Subcutaneous abdominal adipose tissue (tissue), 5 donors: ENCODE results near the gene SRSF7.
"Not testable (repeated sequence)": the region's sequence is repeated elsewhere in the genome, so short reads cannot be mapped to it uniquely, and the experiment has no call there.

ENCODE experiments used
- H3K27ac ChIP-seq: one replicate; pipeline ENCODE4 v1.7.0; 2013; ENCODE audit warnings: low read depth, mild to moderate bottlenecking, inconsistent platforms, low read length, moderate library complexity
- H3K27me3 ChIP-seq, 5 donors: one replicate each; pipeline ENCODE4 v1.7.0; 2013; ENCODE audit warnings: low read length in 5 of 5, inconsistent platforms in 1 of 5; ENCODE audit not compliant: control insufficient read depth in 5 of 5, insufficient read depth in 4 of 5
- H3K36me3 ChIP-seq, 5 donors: one replicate each; pipeline ENCODE4 v1.7.0; 2013; ENCODE audit warnings: low read length in 5 of 5; ENCODE audit not compliant: control insufficient read depth in 5 of 5, insufficient read depth in 5 of 5
- H3K4me1 ChIP-seq, 5 donors: one replicate each; pipeline ENCODE4 v1.7.0; 2013; ENCODE audit warnings: low read length in 5 of 5, mild to moderate bottlenecking in 3 of 5, moderate library complexity in 1 of 5; ENCODE audit not compliant: control insufficient read depth in 5 of 5, insufficient read depth in 5 of 5
- H3K4me3 ChIP-seq, 5 donors: one replicate each; pipeline ENCODE4 v1.7.0; 2013; ENCODE audit warnings: low read length in 5 of 5, low read depth in 1 of 5
- H3K9ac ChIP-seq, 5 donors: one replicate each; pipeline ENCODE4 v1.7.0; 2013; ENCODE audit warnings: low read length in 5 of 5, mild to moderate bottlenecking in 4 of 5, moderate library complexity in 3 of 5
- H3K9me3 ChIP-seq, 5 donors: one replicate each; pipeline ENCODE4 v1.7.0; 2013; ENCODE audit warnings: low read length in 5 of 5; ENCODE audit not compliant: control insufficient read depth in 5 of 5
- donor health status: healthy.
- donor health status: healthy.
- donor health status: healthy.
- donor health status: healthy.
- donor health status: healthy.

Gene SRSF7

GRCh38 chr2:38720613-38721241 lies 30.4 kb downstream of the SRSF7 start:
- no peak overlapping the region for H3K9ac ChIP-seq
- H3K36me3 ChIP-seq = no peaks in the 10 kb centered on the region
- peak overlapping the region; percentile 27 for H3K27ac ChIP-seq
- no peak overlapping the region for H3K4me3 ChIP-seq
- H3K9me3 ChIP-seq = peaks cover 0 to 2% (median 0%) of the 10 kb centered on the region in 5 donors
- H3K4me1 ChIP-seq = peaks cover 1 to 36% (median 27%) of the 10 kb centered on the region in 5 donors
- no peaks in the 10 kb centered on the region for H3K27me3 ChIP-seq

- Histone ChIP-seq H3K27ac (no peak overlapping the region), H3K36me3 (no peaks in the 10 kb centered on the region), H3K9me3 (peaks cover 0 to 2% (median 0%) of the 10 kb centered on the region in 5 donors), H3K4me1 (peaks cover 1 to 36% (median 27%) of the 10 kb centered on the region in 5 donors), H3K4me3 (no peak overlapping the region), H3K27me3 (no peaks in the 10 kb centered on the region), H3K9ac (no peak overlapping the region)
Measured at GRCh38 chr2:38719706-38720105, 31.5 kb downstream of the SRSF7 start.

GRCh38 chr2:38718601-38719000 lies 32.6 kb downstream of the SRSF7 start:
- no peaks in the 10 kb centered on the region for H3K27me3 ChIP-seq
- H3K9ac ChIP-seq = no peak overlapping the region
- H3K27ac ChIP-seq = no peak overlapping the region
- peaks cover 0 to 2% (median 0%) of the 10 kb centered on the region in 5 donors for H3K9me3 ChIP-seq
- H3K4me3 ChIP-seq = no peak overlapping the region
- no peaks in the 10 kb centered on the region for H3K36me3 ChIP-seq
- peaks cover 1 to 36% (median 27%) of the 10 kb centered on the region in 5 donors for H3K4me1 ChIP-seq

GRCh38 chr2:38716185-38716584 lies 35.0 kb downstream of the SRSF7 start:
- Histone ChIP-seq H3K4me1 (peaks cover 0 to 23% (median 12%) of the 10 kb centered on the region in 5 donors), H3K9me3 (peaks cover 0 to 2% (median 0%) of the 10 kb centered on the region in 5 donors), H3K4me3 (no peak overlapping the region), H3K27me3 (no peaks in the 10 kb centered on the region), H3K27ac (no peak overlapping the region), H3K36me3 (peaks cover 0 to 16% (median 4%) of the 10 kb centered on the region in 5 donors), H3K9ac (no peak overlapping the region)

- H3K4me1 ChIP-seq = peaks cover 0 to 10% (median 3%) of the 10 kb centered on the region in 5 donors
- not testable (repeated sequence) for H3K27ac ChIP-seq
- peaks cover 0 to 19% (median 4%) of the 10 kb centered on the region in 5 donors for H3K36me3 ChIP-seq
Measured at GRCh38 chr2:38714941-38715340, 36.2 kb downstream of the SRSF7 start.

DNA sequence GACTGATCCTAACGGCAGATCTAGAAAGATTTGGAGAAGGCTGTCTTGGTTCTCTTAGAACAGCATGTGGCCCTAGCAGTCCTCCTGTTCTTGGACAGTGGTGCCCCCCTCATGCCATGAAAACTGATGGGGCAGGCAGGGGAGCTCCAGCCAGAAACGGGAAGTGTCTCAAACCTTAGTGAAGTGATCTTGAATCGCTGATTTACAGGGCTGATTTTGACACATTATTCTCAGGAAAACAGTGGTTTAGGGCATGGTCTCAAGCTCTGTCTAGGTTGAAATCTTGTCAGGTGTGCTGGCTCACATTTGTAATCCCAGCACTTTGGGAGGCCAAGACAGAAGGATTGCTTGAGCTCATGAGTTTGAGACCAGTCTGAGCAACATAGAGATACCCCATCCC lies 37.8 kb downstream of the SRSF7 start:
- H3K27ac ChIP-seq = no peak overlapping the region
- H3K9ac ChIP-seq = no peak overlapping the region
- H3K36me3 ChIP-seq = peaks cover 0 to 20% (median 4%) of the 10 kb centered on the region in 5 donors
- peaks cover 0 to 9% (median 3%) of the 10 kb centered on the region in 5 donors for H3K4me1 ChIP-seq
- no peak overlapping the region for H3K4me3 ChIP-seq
- H3K27me3 ChIP-seq = no peaks in the 10 kb centered on the region
- no peaks in the 10 kb centered on the region for H3K9me3 ChIP-seq

More at GRCh38 chr2:38714941-38715340, 36.2 kb downstream of the SRSF7 start:
- H3K4me3 ChIP-seq, H3K27me3 ChIP-seq, H3K9me3 ChIP-seq, H3K9ac ChIP-seq: not testable (repeated sequence)

- Histone ChIP-seq H3K9me3 (no peaks in the 10 kb centered on the region), H3K27ac (no peak overlapping the region), H3K9ac (no peak overlapping the region), H3K4me3 (no peak overlapping the region), H3K27me3 (no peaks in the 10 kb centered on the region), H3K4me1 (peaks cover 0 to 9% (median 3%) of the 10 kb centered on the region in 5 donors), H3K36me3 (peaks cover 0 to 20% (median 4%) of the 10 kb centered on the region in 5 donors)
Measured at GRCh38 chr2:38712871-38713270, 38.3 kb downstream of the SRSF7 start.

DNA sequence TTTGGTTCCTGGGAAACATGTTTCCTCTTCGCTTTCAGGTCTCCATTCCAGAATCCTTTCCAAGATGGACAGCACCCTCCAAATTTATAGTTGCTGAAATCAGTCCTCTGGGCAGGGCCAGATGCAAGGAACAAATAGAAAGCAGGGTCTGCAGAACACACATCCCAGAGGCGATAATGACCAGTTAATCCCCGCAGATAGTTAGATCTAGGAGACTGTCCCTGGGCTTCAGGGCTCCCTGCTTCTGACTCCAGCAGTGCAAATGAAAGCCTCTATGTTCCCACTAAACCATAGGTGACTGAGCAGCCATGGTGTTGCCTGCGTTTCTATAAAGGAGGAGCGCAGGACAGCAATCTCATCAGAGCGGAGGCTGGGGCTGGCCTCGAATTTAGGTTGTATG lies 38.7 kb downstream of the SRSF7 start:
- H3K9ac ChIP-seq = no peak overlapping the region
- H3K4me3 ChIP-seq = no peak overlapping the region
- no peaks in the 10 kb centered on the region for H3K9me3 ChIP-seq
- peaks cover 0 to 20% (median 4%) of the 10 kb centered on the region in 5 donors for H3K36me3 ChIP-seq
- H3K27me3 ChIP-seq = no peaks in the 10 kb centered on the region
- peaks cover 0 to 9% (median 3%) of the 10 kb centered on the region in 5 donors for H3K4me1 ChIP-seq
- no peak overlapping the region for H3K27ac ChIP-seq

DNA sequence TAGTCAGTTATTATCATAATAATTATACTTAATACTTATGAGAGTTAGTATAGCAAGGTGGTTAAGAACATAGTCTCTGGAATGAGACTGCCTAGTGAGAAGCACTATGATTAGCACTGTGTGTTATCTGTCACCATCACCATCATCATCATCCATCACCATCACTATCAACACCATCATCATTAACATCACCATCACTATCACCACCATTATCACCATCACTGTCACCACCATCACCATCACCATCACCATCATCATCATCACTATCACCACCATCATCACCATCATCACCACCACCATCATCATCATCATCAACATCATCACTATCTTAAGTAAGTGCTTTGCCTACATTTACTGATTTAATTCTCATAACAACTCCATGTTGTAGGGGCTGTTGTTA lies 39.6 kb downstream of the SRSF7 start:
- no peak overlapping the region for H3K9ac ChIP-seq
- peaks cover 0 to 8% (median 3%) of the 10 kb centered on the region in 5 donors for H3K4me1 ChIP-seq
- no peaks in the 10 kb centered on the region for H3K9me3 ChIP-seq
- H3K36me3 ChIP-seq = peaks cover 0 to 20% (median 4%) of the 10 kb centered on the region in 5 donors
- H3K4me3 ChIP-seq = no peak overlapping the region
- no peak overlapping the region for H3K27ac ChIP-seq
- H3K27me3 ChIP-seq = no peaks in the 10 kb centered on the region

DNA sequence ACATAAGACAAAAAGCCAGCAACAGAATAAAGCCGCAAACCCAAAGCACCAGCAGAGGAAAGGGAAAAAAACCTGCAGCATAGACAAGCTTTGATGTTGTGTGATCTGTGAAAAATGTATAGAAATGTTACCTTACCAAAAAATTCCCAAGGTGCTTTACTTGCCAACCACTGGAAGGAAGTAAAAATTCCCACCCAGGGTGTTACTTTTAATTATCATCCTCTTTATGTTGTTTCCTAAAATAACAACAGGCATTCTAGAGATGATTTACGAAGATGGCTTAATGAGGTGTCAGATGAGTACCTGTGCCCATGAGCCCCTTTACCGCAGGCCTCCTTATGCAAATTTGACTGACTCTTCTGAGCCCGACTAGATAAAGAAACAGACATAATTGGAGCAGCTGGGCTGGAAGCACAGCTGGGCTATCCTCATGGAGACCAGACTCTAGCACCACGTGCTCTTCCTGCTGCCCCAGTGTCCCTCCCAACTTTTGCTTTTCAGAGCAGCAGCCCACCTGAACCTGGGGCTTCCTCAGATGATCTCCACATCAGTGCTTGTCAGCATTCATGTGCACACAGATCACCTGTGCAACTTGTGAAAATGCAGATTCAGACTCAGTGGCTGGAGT lies 41.5 kb downstream of the SRSF7 start:
- Histone ChIP-seq H3K4me1 (no peaks in the 10 kb centered on the region), H3K36me3 (peaks cover 0 to 20% (median 4%) of the 10 kb centered on the region in 5 donors), H3K27ac (no peak overlapping the region), H3K27me3 (no peaks in the 10 kb centered on the region), H3K9ac (no peak overlapping the region), H3K9me3 (no peaks in the 10 kb centered on the region), H3K4me3 (no peak overlapping the region)
